GM12892 (cell line): ENCODE results near the gene LAMTOR5.

Source experiments
- DNase-seq: peaks from one replicate; pipeline ENCODE4 v3.0.0; 2011; ENCODE audit not compliant: insufficient read length
- FAIRE-seq: peaks from 2 replicates; lab custom pipeline; 2011; peaks lifted over from hg19 to GRCh38; lab: Jason Lieb, UNC
- POLR2A ChIP-seq: IDR thresholded peaks from 2 replicates; pipeline ENCODE4 v1.6.1; 2011; ENCODE audit warnings: low read depth, low read length, control low read depth
- POLR2AphosphoS5 ChIP-seq: IDR thresholded peaks from 2 replicates; pipeline ENCODE4 v1.6.1; 2011; ENCODE audit warnings: low read depth, low read length, control low read depth
- TAF1 ChIP-seq: IDR thresholded peaks from 2 replicates; pipeline ENCODE4 v1.6.1; 2011; ENCODE audit warnings: low read depth, mild to moderate bottlenecking, control low read depth, low read length, borderline replicate concordance

Gene LAMTOR5

DNA sequence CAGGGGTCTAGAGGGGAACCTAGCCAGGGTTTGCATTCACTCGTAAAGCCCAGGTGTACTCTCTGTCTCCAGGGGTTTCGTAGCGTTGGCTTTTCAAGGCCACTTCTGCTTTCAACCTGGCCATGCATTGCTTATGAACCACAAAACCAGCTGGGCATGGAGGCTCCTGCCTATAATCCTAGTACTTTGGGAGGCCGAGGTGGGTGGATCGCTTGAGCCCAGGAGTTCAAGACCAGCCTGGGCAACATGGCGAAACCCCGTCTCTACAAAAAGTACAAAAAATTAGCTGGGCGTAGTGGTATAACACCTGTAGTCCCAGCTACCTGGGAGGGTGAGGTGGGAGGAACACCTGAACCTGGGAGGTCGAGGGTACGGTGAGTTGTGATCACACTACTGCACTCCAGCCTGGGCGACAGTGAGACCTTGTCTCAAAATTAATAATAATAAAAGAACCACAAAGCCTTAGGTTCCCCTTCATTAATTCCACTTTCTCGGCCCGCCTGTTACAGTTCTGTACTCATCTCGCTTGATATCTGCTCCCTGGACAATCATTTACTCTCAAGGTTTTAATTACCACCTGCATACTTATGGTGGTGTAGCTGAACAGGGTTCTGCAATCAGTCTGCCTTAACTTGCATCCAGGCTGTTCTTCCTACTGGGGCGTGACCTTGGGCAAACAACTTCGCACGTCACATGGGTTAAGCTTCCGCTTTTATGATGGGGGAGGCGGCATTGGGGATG lies 22.7 kb downstream of the LAMTOR5 start:
- peak; percentile 78 for FAIRE-seq
- no peak for TF ChIP-seq TAF1
- 0 out of 2 replicates have a peak, but pooled peaks have one; percentile 22 for TF ChIP-seq POLR2A
- no peak for DNase-seq

DNA sequence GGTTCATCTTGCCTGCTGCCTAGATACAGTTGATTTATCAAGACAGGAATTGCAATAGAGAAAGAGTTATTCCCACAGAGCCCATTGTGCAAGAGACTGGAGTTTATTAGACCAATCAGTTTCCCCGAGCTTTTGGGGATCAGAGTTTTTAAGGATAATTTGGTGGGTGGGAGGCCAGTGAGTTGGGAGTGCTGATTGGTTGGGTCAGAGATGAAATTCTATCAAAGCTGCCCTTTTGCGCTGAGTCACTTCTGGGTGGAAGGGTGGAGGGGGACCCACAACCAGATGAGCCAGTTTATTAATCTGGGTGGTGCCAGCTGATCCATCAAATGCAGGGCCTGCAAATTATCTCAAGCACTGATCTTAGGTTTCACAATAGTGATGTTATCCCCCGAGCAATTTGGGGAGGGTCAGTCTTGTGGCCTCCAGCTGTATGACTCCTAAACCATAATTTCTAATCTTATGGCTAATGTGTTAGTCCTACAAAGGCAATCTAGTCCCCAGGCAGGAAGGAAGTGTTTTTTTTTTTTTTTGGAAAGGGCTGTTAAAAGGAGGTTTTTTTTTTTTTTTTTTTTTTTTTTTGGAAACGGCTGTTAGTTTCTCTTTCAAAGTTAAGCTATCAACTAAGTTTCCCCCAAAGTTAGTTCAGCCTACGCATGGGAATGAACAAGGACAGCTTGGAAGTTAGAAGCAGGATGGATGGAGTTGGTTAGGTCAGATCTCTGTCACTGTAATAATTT lies 24.1 kb downstream of the LAMTOR5 start:
- FAIRE-seq (peak; percentile 38), DNase-seq (no peak)
- TF ChIP-seq POLR2A (no peak), TAF1 (no peak), POLR2AphosphoS5 (no peak)

DNA sequence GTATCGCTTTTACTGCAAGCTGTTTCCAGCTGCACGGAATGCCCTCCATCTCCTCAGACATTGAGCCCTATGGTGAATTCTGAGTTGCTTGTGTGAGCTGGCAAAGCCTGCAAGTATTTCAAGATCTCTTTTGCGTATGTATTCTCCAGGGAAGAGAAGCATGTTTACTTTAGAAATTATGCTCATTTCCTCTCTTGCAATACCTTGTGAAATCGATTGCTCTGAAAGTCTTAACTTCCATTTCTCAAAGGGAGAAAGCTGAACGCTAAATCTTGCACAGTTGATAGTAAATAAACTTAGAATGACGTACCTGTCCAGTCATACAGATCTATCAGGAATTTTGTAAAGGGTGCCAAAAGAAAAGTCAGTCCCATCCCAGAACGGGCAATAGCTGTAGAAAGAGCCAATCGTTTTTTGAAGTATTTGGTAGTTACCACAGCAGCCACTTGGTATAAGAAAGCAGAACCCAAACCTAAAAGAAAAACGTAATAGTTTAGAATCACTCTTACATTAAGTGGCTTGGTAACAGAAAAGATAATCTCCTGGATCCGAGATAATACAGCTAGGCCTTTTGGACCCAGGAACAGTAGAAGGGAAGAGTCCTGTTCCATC lies 26.7 kb downstream of the LAMTOR5 start:
- DNase-seq (no peak), FAIRE-seq (no peak)
- TF ChIP-seq POLR2A (no peak), TAF1 (no peak), POLR2AphosphoS5 (no peak)

DNA sequence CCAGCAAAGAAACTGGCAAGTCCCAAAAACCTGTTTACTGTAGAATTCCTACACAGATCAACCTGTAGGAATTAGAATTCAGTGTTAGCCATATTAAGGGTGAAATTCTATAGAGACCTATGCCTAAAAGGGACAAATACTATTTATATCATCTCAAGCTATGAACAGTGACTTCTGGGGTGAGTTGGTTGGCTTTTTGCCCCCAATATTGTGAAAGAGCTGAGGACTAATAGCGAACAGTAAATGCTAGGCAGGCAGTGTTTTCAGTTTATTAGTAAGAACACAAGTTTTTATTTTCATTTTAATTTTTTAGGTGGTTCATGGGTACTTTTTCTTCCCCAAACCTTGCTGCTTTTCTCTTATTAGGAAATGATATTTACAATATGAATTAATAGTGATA lies 32.0 kb downstream of the LAMTOR5 start:
- no peak for DNase-seq
- no peak for TF ChIP-seq TAF1
- no peak for TF ChIP-seq POLR2A
- no peak for TF ChIP-seq POLR2AphosphoS5
- FAIRE-seq, result no peak

GRCh38 chr1:110370827-110371226 lies 36.7 kb downstream of the LAMTOR5 start:
- TF ChIP-seq POLR2AphosphoS5 (no peak), TAF1 (no peak), POLR2A (no peak)
- FAIRE-seq (no peak), DNase-seq (no peak)

DNA sequence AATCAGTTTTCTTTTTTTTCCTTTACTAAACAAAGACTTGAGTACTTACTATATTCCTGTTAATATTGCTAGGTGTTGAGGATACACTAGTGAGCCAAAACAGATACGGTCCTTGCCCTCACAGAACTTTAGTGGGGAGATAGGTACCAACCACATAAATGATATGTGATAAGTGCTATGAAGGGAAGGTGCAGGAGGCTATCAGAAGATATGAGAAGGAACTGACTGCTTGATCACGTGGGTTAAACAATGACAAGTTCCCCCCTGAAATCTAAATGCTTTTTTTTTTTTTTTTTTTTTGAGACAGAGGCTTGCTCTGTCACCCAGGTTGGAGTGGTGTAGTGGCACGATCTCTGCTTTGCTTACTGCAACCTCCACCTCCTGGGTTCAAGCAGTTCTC lies 43.3 kb downstream of the LAMTOR5 start:
- TF ChIP-seq TAF1 (no peak), POLR2A (no peak), POLR2AphosphoS5 (no peak)
- no peak for DNase-seq
- no peak for FAIRE-seq

GRCh38 chr1:110361856-110362255 lies 45.6 kb downstream of the LAMTOR5 start:
- TF ChIP-seq TAF1, result no peak
- TF ChIP-seq POLR2A, result no peak
- TF ChIP-seq POLR2AphosphoS5, result no peak
- FAIRE-seq, result no peak
- DNase-seq, result no peak

DNA sequence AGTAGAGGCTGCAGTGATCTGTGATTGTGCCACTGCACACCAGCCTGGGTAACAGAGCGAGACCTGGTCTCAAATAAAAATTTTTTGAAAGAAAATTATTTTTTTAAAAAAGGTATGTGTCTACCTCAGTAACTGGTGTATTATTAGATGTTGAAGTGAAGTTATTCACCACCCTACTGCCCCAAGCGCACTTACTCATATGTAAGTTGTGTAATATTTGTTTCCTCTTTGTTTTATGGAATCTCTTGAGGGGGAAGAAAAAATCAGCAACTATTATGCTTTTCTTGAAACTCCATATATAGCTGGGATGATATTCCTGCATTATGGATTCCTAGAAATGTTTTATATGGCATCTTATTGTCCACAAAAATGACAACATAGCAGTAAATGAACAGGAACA lies 47.1 kb downstream of the LAMTOR5 start:
- FAIRE-seq (no peak), DNase-seq (no peak)
- TF ChIP-seq POLR2A, result no peak
- TF ChIP-seq TAF1, result no peak
- TF ChIP-seq POLR2AphosphoS5, result no peak

GRCh38 chr1:110356379-110356778 lies 51.1 kb downstream of the LAMTOR5 start:
- peak; percentile 44 for FAIRE-seq
- TF ChIP-seq POLR2A (no peak), TAF1 (no peak), POLR2AphosphoS5 (no peak)
- no peak for DNase-seq

- no peak for DNase-seq
- no peak for TF ChIP-seq POLR2AphosphoS5
- TF ChIP-seq POLR2A, result no peak
- TF ChIP-seq TAF1, result no peak
- no peak for FAIRE-seq
Observed at GRCh38 chr1:110355321-110355720, 52.2 kb downstream of the LAMTOR5 start.
